Effector memory CD8-positive, alpha-beta T cell (primary cell): ENCODE results near the gene KCNQ2.
A peak's percentile ranks its signal among the peaks of the same experiment; 100 is the strongest.

Experiments
- ATAC-seq: fragments of 150-1000 bp; cut with Tn5 transposase; replicated peaks from 2 replicates; pipeline ENCODE4 v1.10.0; 2021; ENCODE audit warnings: mild to moderate bottlenecking, moderate library complexity
- DNase-seq, 3 experiments: peaks; one replicate each; pipeline ENCODE4 v3.0.0; 2021
- H3K27ac Mint-ChIP-seq, 2 donors: one replicate each; pipeline ENCODE4 v1.8.0; 2022; ENCODE audit warnings: mild to moderate bottlenecking in 2 of 2, mixed read lengths in 2 of 2, moderate library complexity in 2 of 2
- H3K27me3 Mint-ChIP-seq, 2 donors: one replicate each; pipeline ENCODE4 v1.8.0; 2022; ENCODE audit warnings: mixed read lengths in 2 of 2
- H3K36me3 Mint-ChIP-seq: one replicate; pipeline ENCODE4 v1.8.0; 2022; ENCODE audit warnings: mild to moderate bottlenecking, moderate library complexity, mixed read lengths; ENCODE audit not compliant: insufficient read depth
- H3K4me1 Mint-ChIP-seq, 2 donors: one replicate each; pipeline ENCODE4 v1.8.0; 2022; ENCODE audit warnings: low read depth in 2 of 2, mixed read lengths in 2 of 2
- H3K4me3 Mint-ChIP-seq, 2 donors: one replicate each; pipeline ENCODE4 v1.8.0; 2022; ENCODE audit warnings: mild to moderate bottlenecking in 2 of 2, mixed read lengths in 2 of 2, moderate library complexity in 2 of 2
- H3K9me3 Mint-ChIP-seq, 2 donors: one replicate each; pipeline ENCODE4 v1.8.0; 2022; ENCODE audit warnings: mixed read lengths in 2 of 2

Gene KCNQ2

DNA sequence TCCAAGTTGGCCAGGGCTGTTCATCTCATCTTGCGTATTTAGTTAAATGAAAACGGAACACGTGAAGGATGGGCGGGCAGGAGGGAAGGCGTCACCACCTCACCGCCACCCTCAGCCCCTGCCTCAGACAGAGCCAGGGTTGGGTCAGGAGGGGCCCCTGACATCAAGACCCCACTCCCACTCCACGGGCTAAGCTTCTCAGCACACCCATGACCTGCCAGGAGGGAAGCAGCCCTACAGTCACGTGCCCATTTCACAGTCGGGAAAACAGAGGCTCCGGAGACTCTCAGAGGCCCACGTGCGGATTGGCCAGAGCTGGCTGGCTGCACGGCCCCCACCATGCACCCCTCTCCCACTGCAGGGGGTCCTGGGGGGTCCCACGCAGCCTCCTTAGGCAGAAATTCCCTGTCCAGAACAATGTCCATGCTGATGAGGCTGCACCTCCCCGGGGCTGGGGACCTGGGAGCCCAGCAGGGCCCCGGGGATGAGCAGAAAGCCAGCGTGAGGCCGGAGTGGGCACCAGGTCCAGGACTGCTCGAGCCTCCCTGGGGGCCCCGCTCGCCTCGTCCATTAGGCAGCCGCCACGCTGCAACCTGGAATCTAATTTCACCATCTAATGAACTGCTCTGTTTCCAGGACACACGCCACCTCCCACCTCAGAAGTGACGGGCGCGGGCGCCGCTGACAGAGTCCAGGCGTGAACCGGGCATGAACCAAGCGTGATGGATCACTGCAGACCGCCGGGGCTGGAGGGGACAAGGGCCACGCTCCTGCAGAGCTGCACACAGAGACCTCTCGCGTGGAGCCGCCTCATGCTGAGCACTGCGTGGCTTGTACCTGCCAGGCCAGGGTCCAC lies 15.8 kb downstream of the KCNQ2 start:
- no peak overlapping the region for H3K4me3 Mint-ChIP-seq
- peaks cover 0 to 5% of the 10 kb centered on the region in 2 donors for H3K4me1 Mint-ChIP-seq
- H3K9me3 Mint-ChIP-seq = no peaks in the 10 kb centered on the region
- H3K27ac Mint-ChIP-seq = no peak overlapping the region
- peaks cover 33 to 77% of the 10 kb centered on the region in 2 donors for H3K27me3 Mint-ChIP-seq
- peaks cover 5% of the 10 kb centered on the region for H3K36me3 Mint-ChIP-seq
- ATAC-seq (no peak), DNase-seq (no peak)

GRCh38 chr20:63455568-63455859 lies 16.9 kb downstream of the KCNQ2 start:
- Mint-ChIP-seq H3K27me3 (peaks cover 23 to 66% of the 10 kb centered on the region in 2 donors), H3K4me1 (peaks cover 0 to 5% of the 10 kb centered on the region in 2 donors), H3K27ac (no peak overlapping the region), H3K36me3 (peaks cover 2% of the 10 kb centered on the region), H3K4me3 (no peak overlapping the region), H3K9me3 (no peaks in the 10 kb centered on the region)
- no peak for ATAC-seq
- no peak for DNase-seq

DNA sequence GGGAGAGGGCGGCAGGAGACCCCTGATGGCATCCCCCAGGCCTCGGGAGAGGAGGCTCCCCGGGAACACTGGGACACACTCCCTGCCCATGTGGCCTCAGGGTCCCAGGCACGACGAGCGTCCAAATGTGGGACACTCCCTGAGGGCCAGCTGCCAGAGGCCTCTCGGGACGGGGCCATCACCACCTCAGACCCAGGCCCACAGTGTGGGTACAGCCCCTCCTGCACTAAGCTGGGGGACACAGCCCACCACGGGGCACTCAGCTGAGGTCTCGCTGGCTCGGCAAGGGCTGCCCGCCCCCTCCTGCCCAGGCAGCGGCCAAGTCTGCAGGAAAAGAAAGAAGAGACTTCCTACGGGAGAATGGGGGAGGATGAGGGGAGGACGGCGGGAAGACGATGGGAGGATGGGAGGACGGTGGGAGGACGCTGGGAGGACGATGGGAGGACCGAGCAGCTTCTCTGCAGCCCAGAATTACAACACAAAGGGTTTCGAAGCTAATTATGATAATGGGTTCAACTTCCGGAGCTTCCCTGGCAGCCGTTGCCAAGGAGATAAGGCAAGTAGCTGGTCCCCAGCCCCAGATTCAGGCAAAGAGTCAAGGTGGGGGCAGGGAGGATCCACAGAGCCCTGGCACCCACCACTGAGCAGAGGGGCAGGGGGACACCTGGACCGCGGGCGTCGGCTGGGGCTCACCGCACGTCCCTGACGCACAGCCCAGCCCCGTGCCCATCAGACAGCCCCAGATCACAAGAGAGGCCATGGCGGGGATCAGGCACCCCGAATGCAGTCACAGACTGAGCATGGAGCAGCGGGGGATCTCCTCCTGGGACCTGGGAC lies 17.5 kb downstream of the KCNQ2 start:
- H3K4me3 Mint-ChIP-seq = no peak overlapping the region
- ATAC-seq (no peak), DNase-seq (no peak)
- peaks cover 20 to 60% of the 10 kb centered on the region in 2 donors for H3K27me3 Mint-ChIP-seq
- H3K9me3 Mint-ChIP-seq = no peaks in the 10 kb centered on the region
- no peak overlapping the region for H3K27ac Mint-ChIP-seq
- no peaks in the 10 kb centered on the region for H3K36me3 Mint-ChIP-seq
- peaks cover 0 to 5% of the 10 kb centered on the region in 2 donors for H3K4me1 Mint-ChIP-seq

DNA sequence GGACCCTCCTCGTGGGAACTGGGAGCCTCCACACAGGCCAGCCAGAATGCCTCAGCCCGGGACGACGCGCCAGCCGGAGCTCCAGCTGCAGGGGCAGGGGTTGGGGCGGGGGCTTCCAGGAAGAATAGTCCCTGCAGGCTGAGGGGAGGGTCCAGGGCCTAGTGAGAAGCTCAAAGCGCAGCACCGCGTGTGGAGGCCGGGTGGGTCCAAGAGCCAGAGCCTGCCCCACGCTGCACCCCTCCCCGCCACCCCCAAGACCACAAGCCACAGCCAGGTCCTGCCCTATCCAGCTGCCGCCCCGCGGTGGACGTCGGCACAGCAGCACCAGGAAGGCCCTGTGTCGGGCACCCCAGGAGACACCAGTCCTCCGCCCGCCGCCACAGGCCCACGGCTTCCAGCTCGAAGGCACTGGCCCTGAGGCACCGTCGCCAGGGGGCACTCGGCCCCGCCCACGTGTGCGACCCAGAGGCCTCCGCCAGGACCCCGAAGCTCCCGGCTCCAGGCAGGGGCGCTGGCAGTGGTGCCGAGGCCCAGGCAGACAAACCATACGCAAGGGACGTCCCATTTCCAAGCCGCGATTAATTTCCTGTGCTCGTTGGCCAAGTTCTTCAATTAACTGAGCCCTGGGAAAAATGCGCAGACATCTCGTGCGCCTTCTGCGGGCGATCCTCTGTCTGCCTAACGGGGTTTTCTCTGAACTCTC lies 19.5 kb downstream of the KCNQ2 start:
- H3K9me3 Mint-ChIP-seq = no peaks in the 10 kb centered on the region
- no peak for DNase-seq
- peaks cover 0 to 5% of the 10 kb centered on the region in 2 donors for H3K4me1 Mint-ChIP-seq
- H3K36me3 Mint-ChIP-seq = no peaks in the 10 kb centered on the region
- peaks cover 21 to 65% of the 10 kb centered on the region in 2 donors for H3K27me3 Mint-ChIP-seq
- no peak overlapping the region for H3K27ac Mint-ChIP-seq
- H3K4me3 Mint-ChIP-seq = no peak overlapping the region
- ATAC-seq = no peak

DNA sequence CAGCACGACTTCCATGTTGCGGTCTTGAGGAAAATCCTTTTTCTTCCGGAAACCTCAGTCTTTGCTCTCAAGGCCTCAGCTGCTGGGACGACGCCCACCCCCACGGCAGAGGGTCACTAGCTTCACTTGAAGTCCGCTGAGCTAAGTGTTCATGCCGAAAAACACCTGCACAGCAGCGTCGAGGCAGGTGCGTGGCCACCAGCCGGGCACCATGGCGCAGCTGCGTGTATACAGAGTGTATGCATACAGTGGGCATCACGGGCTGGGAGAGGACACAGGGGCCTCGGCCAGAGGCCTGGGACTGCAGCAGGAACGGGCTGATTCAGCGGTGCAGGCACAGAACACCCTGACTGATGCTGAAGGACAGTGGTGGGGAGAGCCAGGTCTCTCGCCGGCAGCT lies 20.1 kb downstream of the KCNQ2 start:
- peak overlapping the region in 1 of 2 donors; percentile 72 for H3K27ac Mint-ChIP-seq
- no peaks in the 10 kb centered on the region for H3K36me3 Mint-ChIP-seq
- ATAC-seq (no peak), DNase-seq (no peak)
- peaks cover 27 to 67% of the 10 kb centered on the region in 2 donors for H3K27me3 Mint-ChIP-seq
- H3K9me3 Mint-ChIP-seq = no peaks in the 10 kb centered on the region
- H3K4me1 Mint-ChIP-seq = peaks cover 0 to 2% of the 10 kb centered on the region in 2 donors
- no peak overlapping the region for H3K4me3 Mint-ChIP-seq

DNA sequence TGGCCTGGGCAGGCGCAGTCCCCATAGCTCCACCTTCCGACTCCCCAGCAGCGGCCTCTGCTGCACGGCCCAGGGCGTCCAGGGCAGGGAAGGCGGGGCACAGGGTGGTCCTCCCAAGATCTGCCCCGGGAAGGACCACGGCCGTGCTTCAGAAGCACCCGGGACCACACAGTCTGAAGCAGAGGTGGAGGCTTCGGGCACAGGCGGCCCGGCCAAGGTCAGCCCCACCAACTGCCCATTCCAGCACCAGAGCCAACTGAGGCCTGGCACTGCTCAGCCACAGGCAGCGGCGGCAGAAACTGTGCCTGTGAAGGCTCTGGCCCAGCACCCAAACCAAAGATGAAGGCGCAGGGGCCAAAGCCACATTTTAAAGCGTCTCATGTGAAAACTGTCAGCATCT lies 20.6 kb downstream of the KCNQ2 start:
- Mint-ChIP-seq H3K4me1 (peaks cover 0 to 2% of the 10 kb centered on the region in 2 donors), H3K27ac (no peak overlapping the region), H3K4me3 (no peak overlapping the region), H3K36me3 (no peaks in the 10 kb centered on the region), H3K27me3 (peaks cover 33 to 72% of the 10 kb centered on the region in 2 donors), H3K9me3 (no peaks in the 10 kb centered on the region)
- ATAC-seq (no peak), DNase-seq (no peak)

GRCh38 chr20:63449796-63450730 lies 22.4 kb downstream of the KCNQ2 start:
- Mint-ChIP-seq H3K9me3 (no peaks in the 10 kb centered on the region), H3K27ac (no peak overlapping the region)
- no peak for ATAC-seq

DNA sequence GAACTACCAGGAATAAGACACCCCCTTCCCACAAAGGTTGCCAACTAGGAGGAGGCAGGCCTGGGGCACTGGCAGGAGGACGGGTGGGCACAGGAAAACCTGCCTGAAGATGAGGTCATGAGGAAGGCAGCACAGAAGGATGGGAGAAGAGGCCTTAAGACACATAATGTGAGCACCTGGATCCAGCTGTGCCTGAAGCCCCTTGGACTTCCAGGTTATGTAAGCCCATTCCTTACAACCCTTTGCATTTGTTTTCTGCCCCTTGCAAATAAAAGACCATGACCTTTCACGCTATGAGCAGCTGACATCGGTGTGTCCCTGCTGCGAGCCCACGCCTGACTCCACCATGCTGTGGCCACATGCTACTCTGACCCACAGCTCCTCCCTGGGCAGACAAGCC lies 23.4 kb downstream of the KCNQ2 start:
- Mint-ChIP-seq H3K4me3 (no peak overlapping the region), H3K27ac (no peak overlapping the region)

More at GRCh38 chr20:63449796-63450730, 22.4 kb downstream of the KCNQ2 start:
- no peaks in the 10 kb centered on the region for H3K36me3 Mint-ChIP-seq
- no peak for DNase-seq
- peaks cover 0 to 2% of the 10 kb centered on the region in 2 donors for H3K4me1 Mint-ChIP-seq
- H3K4me3 Mint-ChIP-seq = no peak overlapping the region
- H3K27me3 Mint-ChIP-seq = peaks cover 23 to 60% of the 10 kb centered on the region in 2 donors

DNA sequence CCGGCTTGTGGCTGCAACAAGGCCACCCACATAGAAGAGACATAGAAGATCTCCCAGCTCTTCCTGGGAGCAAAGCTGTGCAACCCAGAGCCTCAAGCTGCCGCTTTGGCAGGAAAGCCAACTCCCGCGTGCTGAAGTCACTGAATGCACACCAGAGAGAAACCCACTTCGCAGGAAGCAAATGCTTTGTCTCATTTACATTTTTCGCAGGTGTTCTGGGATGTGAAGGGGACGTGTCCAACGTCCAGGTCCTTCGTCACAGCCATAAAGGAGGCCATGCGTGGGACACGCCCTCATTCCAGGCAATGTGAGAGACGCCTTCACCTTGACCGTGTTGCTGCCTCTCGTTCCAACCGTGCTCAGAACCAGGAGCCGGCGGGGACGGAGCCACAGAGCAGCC lies 24.4 kb downstream of the KCNQ2 start:
- no peak for DNase-seq
- Mint-ChIP-seq H3K36me3 (peaks cover 6% of the 10 kb centered on the region), H3K4me3 (no peak overlapping the region), H3K4me1 (no peaks in the 10 kb centered on the region), H3K27me3 (peaks cover 13 to 40% of the 10 kb centered on the region in 2 donors), H3K9me3 (peaks cover 2 to 3% of the 10 kb centered on the region in 2 donors), H3K27ac (no peak overlapping the region)
- ATAC-seq = no peak

More for the DNA sequence above, 23.4 kb downstream of the KCNQ2 start:
- Mint-ChIP-seq H3K27me3 (peaks cover 15 to 50% of the 10 kb centered on the region in 2 donors), H3K36me3 (no peaks in the 10 kb centered on the region), H3K4me1 (no peaks in the 10 kb centered on the region), H3K9me3 (no peaks in the 10 kb centered on the region)
- DNase-seq = no peak
- no peak for ATAC-seq

- Mint-ChIP-seq H3K27me3 (peaks cover 13 to 37% of the 10 kb centered on the region in 2 donors), H3K4me1 (peaks cover 1 to 2% of the 10 kb centered on the region in 2 donors), H3K9me3 (peaks cover 6 to 9% of the 10 kb centered on the region in 2 donors), H3K36me3 (peaks cover 13% of the 10 kb centered on the region), H3K4me3 (no peak overlapping the region), H3K27ac (no peak overlapping the region)
- ATAC-seq (no peak), DNase-seq (no peak)
These were observed 25.1 kb downstream of the KCNQ2 start for GRCh38 chr20:63447320-63447719.

DNA sequence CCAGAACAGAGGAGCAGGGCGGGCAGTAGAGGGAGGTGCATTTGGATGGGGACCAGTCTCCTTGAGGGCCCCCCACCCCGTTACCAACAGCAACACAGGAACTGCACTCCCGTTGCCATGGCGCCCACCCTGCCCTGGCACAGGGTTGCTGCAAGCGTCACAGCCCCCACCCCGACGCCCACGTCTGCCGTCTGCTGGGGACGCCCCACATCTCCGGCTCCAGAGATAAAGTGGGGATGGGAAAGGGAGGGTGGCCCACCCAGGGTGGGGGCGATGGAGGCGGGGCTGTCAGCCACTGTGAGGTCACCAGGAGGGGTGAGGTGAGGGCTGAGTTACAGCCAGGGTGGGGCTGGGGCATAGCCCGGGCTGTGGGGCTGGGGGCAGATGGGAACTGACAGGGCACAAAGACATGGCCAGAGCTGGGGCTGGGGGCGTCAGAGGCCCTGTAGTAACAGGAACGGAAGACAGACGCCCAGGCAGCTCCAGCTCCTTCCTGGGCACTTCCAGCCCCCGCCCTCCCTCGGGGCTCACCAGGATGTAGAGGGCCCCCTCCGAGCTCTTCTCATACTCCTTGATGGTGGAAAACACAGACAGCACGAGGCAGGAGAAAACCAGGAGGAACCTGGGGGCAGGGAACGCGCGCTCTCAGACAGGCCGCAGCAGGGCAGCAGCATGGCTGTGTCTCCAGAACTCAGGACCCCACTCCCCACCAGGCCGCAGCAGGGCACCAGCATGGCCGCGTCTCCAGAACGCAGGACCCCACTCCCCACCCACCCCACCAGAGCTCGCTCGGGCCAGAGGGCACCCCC lies 26.0 kb downstream of the KCNQ2 start:
- Mint-ChIP-seq H3K9me3 (peaks cover 6 to 12% of the 10 kb centered on the region in 2 donors), H3K27ac (no peak overlapping the region), H3K27me3 (peaks cover 13 to 30% of the 10 kb centered on the region in 2 donors), H3K4me1 (peaks cover 9 to 11% of the 10 kb centered on the region in 2 donors), H3K36me3 (peaks cover 18% of the 10 kb centered on the region), H3K4me3 (no peak overlapping the region)
- DNase-seq = no peak
- no peak for ATAC-seq
